Measurements from ENCODE around the gene TMEM256. TPM values are rescaled to one million over a fixed set of nuclear protein-coding genes. Genes with fewer than 3 reads are reported as not detected.

The TMEM256 gene
- total RNA-seq, 2 donors from 2014 or later, result 64.8 to 88.2 TPM

DNA sequence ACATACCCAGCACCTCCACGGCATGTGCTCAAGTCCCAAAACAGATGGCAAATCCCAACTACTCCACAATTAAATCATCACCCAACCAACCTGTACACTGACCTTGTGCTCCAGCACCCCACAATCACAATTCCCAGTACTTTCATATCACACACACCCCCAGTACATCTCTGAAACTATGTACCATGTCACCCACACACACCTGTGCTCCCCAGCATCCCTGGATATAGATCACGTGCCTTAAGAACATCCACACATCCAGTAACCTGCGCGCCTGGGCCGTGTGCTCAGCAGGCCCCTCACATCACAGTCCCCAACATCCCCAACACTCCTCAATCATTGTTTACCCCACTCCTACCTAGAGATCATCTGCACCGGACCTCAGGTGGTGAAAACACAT, 5.8 kb upstream of the TMEM256 start:
- H3K27me3 Mint-ChIP-seq (ENCODE audit: low read depth), result peaks cover 6% of the 10 kb centered on the region
- no peak for ATAC-seq (replicated peaks in 1 of 2)
- H3K9me3 Mint-ChIP-seq, result no peaks in the 10 kb centered on the region
- H3K36me3 Mint-ChIP-seq (ENCODE audit: insufficient read depth in 2 of 2), result no peaks in the 10 kb centered on the region
- DNase-seq, result no peak
- H3K4me3 Mint-ChIP-seq, result no peak overlapping the region
- peaks cover 10% of the 10 kb centered on the region for H3K4me1 Mint-ChIP-seq (ENCODE audit: low read depth)
- no peak overlapping the region for H3K27ac Mint-ChIP-seq

DNA sequence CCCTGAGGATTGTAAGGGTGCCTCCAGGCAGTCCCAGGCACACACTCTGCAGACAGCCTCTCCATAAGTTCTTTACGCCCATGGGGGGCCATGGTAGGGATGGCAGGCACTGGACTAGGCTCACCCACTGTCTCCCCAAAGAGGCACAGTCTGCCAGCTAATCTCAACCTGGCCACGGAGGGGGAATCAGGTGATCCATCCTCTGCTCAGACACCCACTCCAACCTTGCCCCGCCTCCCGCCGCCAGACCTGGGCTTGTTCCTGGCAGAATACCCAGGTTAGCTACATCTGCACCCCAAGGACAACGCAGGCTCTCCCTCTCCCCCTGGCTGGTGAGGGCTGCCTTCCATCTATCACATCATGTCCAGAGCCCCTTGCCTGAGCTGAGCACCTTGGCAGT, 5.0 kb upstream of the TMEM256 start:
- peaks cover 10% of the 10 kb centered on the region for H3K4me1 Mint-ChIP-seq (ENCODE audit: low read depth)
- no peak for DNase-seq
- ATAC-seq (replicated peaks in 1 of 2), result no peak
- H3K36me3 Mint-ChIP-seq (ENCODE audit: insufficient read depth in 2 of 2), result peaks cover 0 to 1% of the 10 kb centered on the region in 2 donors
- H3K27me3 Mint-ChIP-seq (ENCODE audit: low read depth), result peaks cover 6% of the 10 kb centered on the region
- H3K27ac Mint-ChIP-seq, result no peak overlapping the region
- no peaks in the 10 kb centered on the region for H3K9me3 Mint-ChIP-seq
- no peak overlapping the region for H3K4me3 Mint-ChIP-seq

DNA sequence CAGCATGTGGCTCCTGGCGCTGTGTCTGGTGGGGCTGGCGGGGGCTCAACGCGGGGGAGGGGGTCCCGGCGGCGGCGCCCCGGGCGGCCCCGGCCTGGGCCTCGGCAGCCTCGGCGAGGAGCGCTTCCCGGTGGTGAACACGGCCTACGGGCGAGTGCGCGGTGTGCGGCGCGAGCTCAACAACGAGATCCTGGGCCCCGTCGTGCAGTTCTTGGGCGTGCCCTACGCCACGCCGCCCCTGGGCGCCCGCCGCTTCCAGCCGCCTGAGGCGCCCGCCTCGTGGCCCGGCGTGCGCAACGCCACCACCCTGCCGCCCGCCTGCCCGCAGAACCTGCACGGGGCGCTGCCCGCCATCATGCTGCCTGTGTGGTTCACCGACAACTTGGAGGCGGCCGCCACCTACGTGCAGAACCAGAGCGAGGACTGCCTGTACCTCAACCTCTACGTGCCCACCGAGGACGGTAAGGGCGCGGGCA, 4.4 kb upstream of the TMEM256 start:
- H3K4me3 Mint-ChIP-seq, result no peak overlapping the region
- H3K4me1 Mint-ChIP-seq (ENCODE audit: low read depth), result peaks cover 10% of the 10 kb centered on the region
- ATAC-seq (replicated peaks in 1 of 2) (no peak), DNase-seq (peak; percentile 9 to 46)
- peaks cover 6% of the 10 kb centered on the region for H3K27me3 Mint-ChIP-seq (ENCODE audit: low read depth)
- H3K9me3 Mint-ChIP-seq, result no peaks in the 10 kb centered on the region
- H3K36me3 Mint-ChIP-seq (ENCODE audit: insufficient read depth in 2 of 2), result peaks cover 0 to 1% of the 10 kb centered on the region in 2 donors
- no peak overlapping the region for H3K27ac Mint-ChIP-seq

DNA sequence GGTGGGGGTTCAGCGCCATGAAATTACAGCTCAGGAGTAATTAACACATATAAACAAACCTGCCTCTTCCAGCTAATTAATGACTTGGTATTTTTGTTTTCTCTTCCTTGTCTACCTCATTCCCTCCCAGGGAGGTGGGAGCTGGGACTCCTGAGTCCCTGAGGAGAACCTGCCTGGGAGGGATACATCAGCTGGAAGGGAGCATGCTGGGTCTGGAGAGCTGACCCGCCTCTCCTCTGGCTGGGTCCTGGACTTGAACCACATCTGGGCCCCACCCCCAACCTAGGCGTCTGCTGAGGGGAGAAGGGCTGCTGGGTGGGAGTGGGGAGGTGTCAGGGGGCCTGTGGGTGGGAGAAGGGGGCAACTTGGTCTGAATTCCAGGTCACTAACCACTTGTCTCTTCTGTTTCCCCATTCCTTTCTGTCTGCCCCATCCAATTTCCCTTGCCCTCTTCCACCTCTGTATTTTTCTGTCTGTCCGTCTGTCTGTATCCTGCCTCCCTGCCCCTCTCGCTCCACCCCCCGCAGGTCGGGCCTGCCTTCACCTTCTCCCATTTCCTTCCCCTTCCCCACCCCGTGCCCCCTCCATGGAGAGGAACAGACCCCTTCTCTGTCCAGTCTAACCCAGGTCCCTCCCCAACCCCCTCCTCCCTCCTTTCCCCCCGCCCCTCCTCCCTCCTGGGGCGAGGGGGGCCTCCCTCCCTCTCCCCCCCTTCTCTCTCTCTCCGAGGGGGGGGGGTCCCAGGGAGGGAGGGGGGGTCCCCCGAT, 3.8 kb upstream of the TMEM256 start, which contains the start of gene NLGN2:
Gene NLGN2, plus strand, starts transcription at position 361 of the 767 bp plus-strand sequence. CDS start 411 bp downstream, outside the sequence.
- H3K4me1 Mint-ChIP-seq (ENCODE audit: low read depth), result peaks cover 16% of the 10 kb centered on the region
- H3K27ac Mint-ChIP-seq, result no peak within 1 kb of the TSS
- no peak for ATAC-seq (replicated peaks in 1 of 2)
- no peak for DNase-seq
- peaks cover 6% of the 10 kb centered on the region for H3K27me3 Mint-ChIP-seq (ENCODE audit: low read depth)
- H3K9me3 Mint-ChIP-seq, result no peaks in the 10 kb centered on the region
- peak within 1 kb of the TSS in 1 of 2 donors; percentile 47 for H3K4me3 Mint-ChIP-seq
- H3K36me3 Mint-ChIP-seq (ENCODE audit: insufficient read depth in 2 of 2), result peaks cover 0 to 1% of the 10 kb centered on the region in 2 donors

DNA sequence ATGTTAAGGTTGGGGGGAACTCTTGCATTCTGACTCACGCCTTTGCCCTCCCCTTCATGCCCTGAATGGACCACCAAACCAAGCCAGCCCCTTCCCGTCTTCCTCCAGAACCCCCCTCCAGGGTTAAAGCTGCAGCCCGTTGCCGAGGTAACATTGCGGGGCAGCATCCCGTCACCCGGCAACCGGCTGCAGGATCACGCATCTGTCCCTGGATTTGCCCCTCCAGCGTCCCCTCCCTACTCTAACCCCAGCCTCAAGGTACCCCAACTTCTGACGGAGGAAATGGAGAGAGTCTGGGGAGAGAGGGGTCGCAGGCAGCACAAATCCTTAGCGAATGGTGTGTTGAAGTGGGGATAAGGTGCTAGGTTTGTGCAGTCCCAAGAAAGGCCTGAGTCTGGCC, 3.2 kb upstream of the TMEM256 start:
- Mint-ChIP-seq H3K9me3 (no peaks in the 10 kb centered on the region), H3K4me1 (ENCODE audit: low read depth) (peaks cover 17% of the 10 kb centered on the region), H3K27me3 (ENCODE audit: low read depth) (peaks cover 6% of the 10 kb centered on the region), H3K4me3 (no peak overlapping the region), H3K36me3 (ENCODE audit: insufficient read depth in 2 of 2) (peaks cover 0 to 1% of the 10 kb centered on the region in 2 donors), H3K27ac (no peak overlapping the region)
- ATAC-seq (replicated peaks in 1 of 2) (no peak), DNase-seq (no peak)

DNA sequence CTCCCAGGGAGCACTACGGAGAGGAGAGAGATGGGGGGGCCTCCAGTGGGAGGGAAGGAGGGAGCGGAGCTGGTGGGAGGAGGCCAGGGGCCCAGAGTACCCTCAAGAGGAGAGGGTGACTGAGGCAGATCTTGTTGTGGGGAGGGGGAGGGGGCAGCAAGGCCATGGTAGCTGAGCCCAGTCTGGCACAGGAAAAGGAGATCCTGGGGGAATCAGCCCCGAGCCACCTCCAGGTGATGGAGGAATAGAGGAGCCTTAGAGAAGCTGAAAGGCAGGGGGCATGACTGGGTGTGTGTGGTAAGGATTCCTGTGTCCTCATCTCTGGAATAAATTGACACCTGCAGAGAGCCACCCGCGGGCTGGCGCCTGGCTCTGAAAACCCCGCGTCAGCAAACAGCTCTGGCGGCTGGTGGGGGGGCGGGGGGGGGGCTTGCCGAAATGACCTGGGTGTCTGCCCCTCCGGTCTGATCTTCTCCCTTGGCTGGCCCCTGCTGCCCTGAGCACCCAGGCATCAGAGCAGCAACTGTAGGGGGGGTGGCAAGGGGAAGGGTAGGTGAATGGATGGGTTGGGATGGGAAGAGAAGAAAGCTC, 2.4 kb upstream of the TMEM256 start:
- Mint-ChIP-seq H3K9me3 (no peaks in the 10 kb centered on the region), H3K4me3 (peak overlapping the region; percentile 65 to 73), H3K4me1 (ENCODE audit: low read depth) (peaks cover 17% of the 10 kb centered on the region), H3K36me3 (ENCODE audit: insufficient read depth in 2 of 2) (peaks cover 0 to 1% of the 10 kb centered on the region in 2 donors), H3K27me3 (ENCODE audit: low read depth) (peaks cover 6% of the 10 kb centered on the region), H3K27ac (no peak overlapping the region)
- ATAC-seq (replicated peaks in 1 of 2), result no peak
- no peak for DNase-seq

DNA sequence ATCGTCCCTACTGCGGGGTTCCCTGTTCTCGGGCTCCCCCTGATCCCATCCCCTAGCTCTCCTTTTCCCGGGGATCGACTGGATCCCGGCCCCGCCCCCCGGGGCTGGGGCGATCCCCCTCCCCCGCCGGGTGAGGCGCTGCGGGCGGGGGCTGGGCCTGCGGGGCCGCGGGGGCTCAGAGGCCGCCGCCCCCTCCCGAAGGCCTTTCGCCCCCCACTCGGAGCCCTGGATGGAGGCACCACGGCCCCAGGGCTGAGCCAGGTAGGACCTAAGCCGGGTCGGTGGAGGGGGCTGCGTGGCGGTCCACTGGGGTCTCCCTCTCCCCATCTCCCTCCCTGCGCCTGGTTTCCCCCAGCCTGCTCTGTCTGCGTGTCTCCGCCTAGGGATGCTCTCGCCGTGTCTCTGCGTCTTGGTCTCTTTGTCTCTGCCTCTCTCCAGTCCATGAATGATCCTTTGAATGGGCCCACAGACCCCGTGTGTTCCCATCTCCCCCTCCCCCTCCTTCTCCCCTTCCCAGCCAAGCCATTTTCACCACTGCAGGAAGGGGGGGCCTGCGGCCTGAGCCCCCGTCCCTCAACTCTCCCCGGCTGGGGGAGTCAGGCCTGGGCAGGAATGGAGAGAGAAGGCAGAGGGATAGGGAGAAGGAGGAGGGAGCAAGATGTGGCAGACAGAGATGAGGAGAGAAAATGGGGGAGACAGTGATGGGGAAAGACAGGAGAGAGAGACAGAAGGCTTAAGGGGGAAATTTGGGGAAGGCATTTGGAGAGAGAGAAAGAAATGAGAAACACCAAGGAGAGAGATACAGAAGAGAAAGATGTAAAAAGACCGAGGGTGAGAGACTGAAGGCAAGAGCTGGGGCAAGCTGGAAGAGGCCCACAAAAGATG, 1.7 kb upstream of the TMEM256 start:
- H3K9me3 Mint-ChIP-seq, result no peaks in the 10 kb centered on the region
- peaks cover 0 to 1% of the 10 kb centered on the region in 2 donors for H3K36me3 Mint-ChIP-seq (ENCODE audit: insufficient read depth in 2 of 2)
- no peak for ATAC-seq (replicated peaks in 1 of 2)
- peak overlapping the region; percentile 24 for H3K27ac Mint-ChIP-seq
- peak overlapping the region; percentile 94 to 95 for H3K4me3 Mint-ChIP-seq
- no peak for DNase-seq
- H3K4me1 Mint-ChIP-seq (ENCODE audit: low read depth), result peaks cover 17% of the 10 kb centered on the region
- H3K27me3 Mint-ChIP-seq (ENCODE audit: low read depth), result peaks cover 6% of the 10 kb centered on the region

DNA sequence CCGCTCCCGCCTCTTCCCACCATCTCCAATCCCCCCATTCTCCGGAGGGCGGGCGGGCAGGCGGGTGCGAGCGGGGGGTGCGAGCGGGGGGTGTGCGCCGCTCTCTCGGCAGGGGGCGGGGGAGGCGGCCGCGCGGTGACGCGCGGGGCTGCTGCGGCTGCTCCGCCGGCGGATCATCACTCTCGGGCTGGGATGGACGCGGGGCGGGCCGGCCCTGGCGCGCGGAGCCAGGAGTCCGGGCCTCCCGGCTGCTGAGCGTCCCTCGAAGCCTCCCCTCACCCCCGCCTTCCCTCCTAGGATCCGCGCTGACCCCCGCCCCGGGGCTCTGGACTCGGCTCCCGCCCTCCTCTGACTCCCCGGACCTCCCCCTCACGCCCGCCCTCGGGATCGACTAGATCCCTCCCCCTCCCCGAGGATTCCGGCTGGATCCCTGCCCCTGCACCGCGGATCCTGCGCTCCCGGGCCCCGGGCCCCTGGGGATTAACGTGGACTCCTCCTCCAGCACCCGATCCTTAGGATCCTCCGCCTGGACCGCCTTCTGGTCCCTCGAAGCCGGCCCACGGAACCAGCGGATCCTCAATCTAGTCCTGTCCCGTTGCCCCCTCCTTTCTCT, 946 bp upstream of the TMEM256 start:
- Mint-ChIP-seq H3K36me3 (ENCODE audit: insufficient read depth in 2 of 2) (peaks cover 0 to 1% of the 10 kb centered on the region in 2 donors), H3K9me3 (no peaks in the 10 kb centered on the region), H3K27ac (peak overlapping the region; percentile 96), H3K27me3 (ENCODE audit: low read depth) (peaks cover 6% of the 10 kb centered on the region), H3K4me1 (ENCODE audit: low read depth) (peaks cover 17% of the 10 kb centered on the region), H3K4me3 (peak overlapping the region; percentile 94 to 95)
- DNase-seq (peak; percentile 71 to 72), ATAC-seq (replicated peaks in 1 of 2) (peak; percentile 58 to 59)

DNA sequence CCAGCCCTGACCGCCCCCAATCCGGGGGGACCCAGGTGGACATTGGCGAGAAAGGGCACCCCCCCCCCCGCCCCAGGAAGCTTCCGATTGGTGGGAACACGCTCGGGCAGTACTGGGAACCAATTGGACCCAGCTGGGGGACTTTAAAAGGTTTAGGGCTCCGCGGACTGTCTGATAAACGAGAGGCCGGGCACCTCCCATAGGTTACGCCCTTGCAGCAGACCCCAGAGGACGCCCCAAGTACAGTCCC, 245 bp downstream of the TMEM256 start:
- H3K27me3 Mint-ChIP-seq (ENCODE audit: low read depth), result peaks cover 6% of the 10 kb centered on the region
- ATAC-seq (replicated peaks in 1 of 2), result no peak
- DNase-seq, result no peak

DNA sequence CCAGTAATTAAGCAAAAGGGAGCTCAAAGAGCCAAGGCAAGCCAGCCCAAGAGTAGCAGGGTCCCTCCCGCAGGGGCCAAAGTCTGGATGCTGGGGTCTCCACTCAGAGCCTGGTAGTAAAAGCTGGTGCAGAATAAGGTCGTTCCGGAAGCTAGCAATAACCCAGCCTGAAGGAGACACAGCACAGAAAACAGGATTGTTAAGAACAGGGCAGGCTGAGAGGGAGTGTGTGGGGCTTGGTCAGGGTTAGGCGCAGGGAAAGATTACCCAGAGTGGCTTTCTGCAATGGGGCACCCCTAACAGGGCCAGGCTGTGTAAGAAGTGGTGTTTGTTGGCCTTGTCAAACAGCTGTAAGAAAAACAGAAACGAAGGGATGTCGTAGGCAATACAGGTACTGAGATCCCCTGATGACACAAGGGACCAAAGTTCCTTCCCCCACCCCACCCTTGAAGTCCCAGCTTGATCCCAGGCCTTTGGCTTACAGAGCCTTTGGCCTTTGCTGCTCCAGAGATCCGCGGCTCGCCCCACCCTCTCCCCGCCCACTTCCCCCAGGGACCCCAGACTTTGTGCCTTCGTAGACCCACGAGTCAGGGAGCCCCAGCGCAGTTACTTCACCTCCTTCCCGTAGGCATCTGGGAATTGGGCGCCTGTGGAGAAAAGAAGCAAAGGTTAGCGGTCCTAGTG, 712 bp downstream of the TMEM256 start:
- DNase-seq (no peak), ATAC-seq (replicated peaks in 1 of 2) (no peak)
- H3K27ac Mint-ChIP-seq, result peak overlapping the region; percentile 7
- peaks cover 0 to 1% of the 10 kb centered on the region in 2 donors for H3K36me3 Mint-ChIP-seq (ENCODE audit: insufficient read depth in 2 of 2)
- peaks cover 17% of the 10 kb centered on the region for H3K4me1 Mint-ChIP-seq (ENCODE audit: low read depth)
- H3K27me3 Mint-ChIP-seq (ENCODE audit: low read depth), result peaks cover 6% of the 10 kb centered on the region
- H3K4me3 Mint-ChIP-seq, result peak overlapping the region; percentile 94 to 95
- no peaks in the 10 kb centered on the region for H3K9me3 Mint-ChIP-seq

More for the DNA sequence above, 245 bp downstream of the TMEM256 start:
- Mint-ChIP-seq H3K4me3 (peak overlapping the region; percentile 94 to 95), H3K9me3 (no peaks in the 10 kb centered on the region), H3K4me1 (ENCODE audit: low read depth) (peaks cover 17% of the 10 kb centered on the region), H3K27ac (no peak overlapping the region), H3K36me3 (ENCODE audit: insufficient read depth in 2 of 2) (peaks cover 0 to 1% of the 10 kb centered on the region in 2 donors)

DNA sequence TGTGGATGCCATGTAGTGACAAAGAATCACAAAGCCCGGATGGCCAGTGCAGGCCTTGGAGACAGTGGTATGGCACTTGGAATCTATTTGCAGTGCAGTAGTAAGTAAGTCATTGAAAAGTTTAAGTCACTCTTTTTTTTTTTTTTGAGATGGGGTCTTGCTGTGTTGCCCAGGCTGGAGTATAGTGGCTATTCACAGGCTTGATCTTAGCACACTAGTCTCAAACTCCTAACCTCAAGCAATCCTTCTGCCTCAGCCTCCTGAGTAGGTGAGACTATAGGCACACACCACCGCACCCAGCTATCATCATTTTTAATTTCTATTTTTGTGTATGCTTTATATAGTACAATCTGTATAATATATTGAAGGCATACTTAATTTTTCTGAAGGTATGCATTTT, 5.3 kb downstream of the TMEM256 start:
- Mint-ChIP-seq H3K4me3 (no peak overlapping the region), H3K27ac (no peak overlapping the region), H3K27me3 (ENCODE audit: low read depth) (no peaks in the 10 kb centered on the region), H3K36me3 (ENCODE audit: insufficient read depth in 2 of 2) (peaks cover 0 to 1% of the 10 kb centered on the region in 2 donors), H3K4me1 (ENCODE audit: low read depth) (peaks cover 14% of the 10 kb centered on the region), H3K9me3 (no peaks in the 10 kb centered on the region)
- DNase-seq, result no peak
- no peak for ATAC-seq (replicated peaks in 1 of 2)

DNA sequence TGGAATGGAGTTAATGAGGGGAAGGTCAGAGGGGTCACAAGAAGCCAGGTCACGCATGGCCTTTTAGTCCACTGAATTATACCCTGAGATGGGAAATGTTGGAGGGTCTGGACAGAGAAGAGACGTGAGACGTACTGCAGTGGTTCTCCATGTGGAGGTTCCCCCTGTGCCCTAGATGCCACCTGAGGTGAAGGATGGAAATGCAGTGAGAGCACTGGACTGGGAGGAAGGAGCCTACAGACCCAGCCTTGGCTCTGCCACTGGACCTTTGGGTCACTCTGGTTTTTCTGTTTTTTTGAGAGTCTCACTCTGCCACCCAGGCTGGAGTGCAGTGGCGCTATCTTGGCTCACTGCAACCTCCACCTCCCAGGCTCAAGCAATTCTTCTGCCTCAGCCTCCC, 7.8 kb downstream of the TMEM256 start:
- Mint-ChIP-seq H3K4me1 (ENCODE audit: low read depth) (peaks cover 21% of the 10 kb centered on the region), H3K36me3 (ENCODE audit: insufficient read depth in 2 of 2) (peaks cover 3 to 7% of the 10 kb centered on the region in 2 donors), H3K27me3 (ENCODE audit: low read depth) (no peaks in the 10 kb centered on the region), H3K4me3 (peak overlapping the region in 1 of 2 donors; percentile 22), H3K27ac (no peak overlapping the region), H3K9me3 (no peaks in the 10 kb centered on the region)
- DNase-seq, result no peak
- no peak for ATAC-seq (replicated peaks in 1 of 2)
